ENCODE data around the gene TCEA2.

Gene TCEA2

DNA sequence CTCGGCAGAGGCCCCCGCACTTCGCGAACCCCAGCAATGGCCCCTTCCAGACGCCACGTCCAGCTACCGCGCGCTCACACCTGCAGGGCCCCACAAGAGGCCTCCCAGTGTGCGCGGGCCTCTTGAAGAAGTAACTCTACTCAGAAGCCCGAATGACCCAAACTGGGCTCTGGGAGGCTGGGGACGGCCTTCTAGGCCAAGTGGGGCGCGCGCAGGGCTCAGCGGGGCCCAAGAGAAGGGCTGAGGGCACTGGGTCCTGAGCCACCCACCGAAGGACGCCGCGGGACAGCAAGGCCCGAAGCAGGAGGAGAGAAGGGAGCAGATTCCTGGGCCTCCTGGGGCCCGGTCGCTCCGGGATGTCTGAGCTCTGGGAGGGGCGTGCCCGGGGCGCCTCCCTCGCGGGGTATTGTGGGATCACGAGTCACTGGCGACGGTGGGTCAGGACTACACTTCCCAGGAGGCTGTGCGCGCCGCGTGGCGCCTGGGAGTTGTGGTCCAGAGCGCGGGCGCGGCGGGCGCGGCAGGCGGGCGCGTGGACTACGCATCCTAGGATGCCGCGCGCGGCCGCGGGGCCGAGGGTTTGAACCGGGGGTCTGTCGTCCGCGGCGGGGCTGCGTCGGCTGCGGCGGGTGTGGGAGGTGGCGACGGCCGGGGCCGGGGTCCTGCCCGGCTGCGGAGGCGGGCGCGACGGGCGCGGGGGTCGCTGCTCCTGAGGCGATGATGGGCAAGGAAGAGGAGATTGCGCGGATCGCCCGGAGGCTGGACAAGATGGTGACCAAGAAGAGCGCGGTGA, at the start of gene TCEA2:
TSS of gene TCEA2 (plus strand) at position 603 of the 793 bp plus-strand sequence. CDS start at position 718, 115 bp downstream.
- TF ChIP-seq, protein P1, sequence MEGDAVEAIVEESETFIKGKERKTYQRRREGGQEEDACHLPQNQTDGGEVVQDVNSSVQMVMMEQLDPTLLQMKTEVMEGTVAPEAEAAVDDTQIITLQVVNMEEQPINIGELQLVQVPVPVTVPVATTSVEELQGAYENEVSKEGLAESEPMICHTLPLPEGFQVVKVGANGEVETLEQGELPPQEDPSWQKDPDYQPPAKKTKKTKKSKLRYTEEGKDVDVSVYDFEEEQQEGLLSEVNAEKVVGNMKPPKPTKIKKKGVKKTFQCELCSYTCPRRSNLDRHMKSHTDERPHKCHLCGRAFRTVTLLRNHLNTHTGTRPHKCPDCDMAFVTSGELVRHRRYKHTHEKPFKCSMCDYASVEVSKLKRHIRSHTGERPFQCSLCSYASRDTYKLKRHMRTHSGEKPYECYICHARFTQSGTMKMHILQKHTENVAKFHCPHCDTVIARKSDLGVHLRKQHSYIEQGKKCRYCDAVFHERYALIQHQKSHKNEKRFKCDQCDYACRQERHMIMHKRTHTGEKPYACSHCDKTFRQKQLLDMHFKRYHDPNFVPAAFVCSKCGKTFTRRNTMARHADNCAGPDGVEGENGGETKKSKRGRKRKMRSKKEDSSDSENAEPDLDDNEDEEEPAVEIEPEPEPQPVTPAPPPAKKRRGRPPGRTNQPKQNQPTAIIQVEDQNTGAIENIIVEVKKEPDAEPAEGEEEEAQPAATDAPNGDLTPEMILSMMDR (IDR thresholded peaks at IDR 0.05; ENCODE audit: low read depth, low read length), result no peak
- DNase-seq, result peak; percentile 93
- H3K27ac ChIP-seq, result peak within 1 kb of the TSS; percentile 69
- H3K4me3 ChIP-seq (ENCODE audit: low read depth, low read length), result peak within 1 kb of the TSS; percentile 65
- H3K27me3 ChIP-seq (ENCODE audit: insufficient read depth, low read depth, severe bottlenecking), result no peaks in the 10 kb centered on the region
- H3K36me3 ChIP-seq, result no peaks in the 10 kb centered on the region
- no peaks in the 10 kb centered on the region for H3K9me3 ChIP-seq (ENCODE audit: severe bottlenecking)

DNA sequence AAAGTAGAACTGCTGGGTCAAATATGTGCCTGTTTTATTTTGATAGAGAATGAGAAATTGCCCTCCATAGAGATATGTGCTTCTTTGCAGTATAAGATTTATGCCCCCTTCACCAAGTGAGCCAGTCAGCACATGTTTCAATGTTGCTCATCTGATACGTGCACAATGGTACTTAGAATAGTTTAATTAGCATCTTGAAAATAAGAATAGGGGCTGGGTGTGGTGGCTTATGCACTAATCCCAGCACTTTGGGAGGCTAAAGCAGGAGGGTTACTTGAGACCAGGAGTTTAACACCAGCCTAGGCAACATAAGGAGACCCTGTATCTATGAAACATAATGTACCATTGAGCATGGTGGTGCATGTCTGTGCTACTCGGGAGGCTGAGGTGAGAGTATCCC, 47.4 kb upstream of the TCEA2 start:
- H3K9me3 ChIP-seq (ENCODE audit: severe bottlenecking), result no peaks in the 10 kb centered on the region
- H3K36me3 ChIP-seq, result peaks cover 3% of the 10 kb centered on the region; the same call in 1 of the 2 replicates
- no peaks in the 10 kb centered on the region for H3K27me3 ChIP-seq (ENCODE audit: insufficient read depth, low read depth, severe bottlenecking)
- no peak for DNase-seq
- H3K27ac ChIP-seq, result no peak overlapping the region
- no peak overlapping the region for H3K4me3 ChIP-seq (ENCODE audit: low read depth, low read length)
- TF ChIP-seq, protein P1 (IDR thresholded peaks at IDR 0.05; ENCODE audit: low read depth, low read length), result no peak

DNA sequence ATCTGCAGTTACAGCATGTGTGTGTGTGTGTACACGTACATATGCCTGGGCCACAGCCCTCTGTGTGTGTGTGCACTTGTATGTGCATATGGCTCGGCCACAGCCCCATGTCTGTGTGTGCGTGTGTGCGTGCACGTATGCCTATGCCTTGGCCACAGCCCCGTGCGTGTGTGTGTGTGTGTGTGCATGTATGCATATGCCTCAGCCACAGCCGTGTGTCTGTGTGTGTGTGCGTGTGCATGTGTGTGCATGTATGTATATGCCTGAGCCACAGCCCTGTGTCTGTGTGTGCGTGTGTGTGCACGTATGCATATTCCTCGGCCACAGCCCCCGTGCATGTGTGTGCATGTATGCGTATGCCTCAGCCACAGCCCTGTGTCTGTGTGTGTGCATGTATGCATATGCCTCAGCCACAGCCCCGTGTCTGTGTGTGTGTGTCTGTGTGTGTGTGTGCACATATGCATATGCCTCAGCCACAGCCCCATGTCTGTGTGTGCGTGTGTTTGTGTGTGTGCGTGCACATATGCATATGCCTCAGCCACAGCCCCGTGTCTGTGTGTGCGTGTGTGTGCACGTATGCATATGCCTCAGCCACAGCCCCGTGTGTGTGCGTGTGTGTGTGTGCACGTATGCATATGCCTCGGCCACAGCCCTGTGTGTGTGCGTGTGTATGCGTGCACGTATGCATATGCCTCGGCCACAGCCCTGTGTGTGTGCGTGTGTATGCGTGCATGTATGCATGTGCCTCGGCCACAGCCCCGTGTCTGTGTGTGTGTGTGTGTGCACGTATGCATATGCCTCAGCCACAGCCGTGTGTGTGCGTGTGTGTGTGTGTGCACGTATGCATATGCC, 41.6 kb upstream of the TCEA2 start:
- peaks cover 5% of the 10 kb centered on the region for H3K36me3 ChIP-seq
- TF ChIP-seq, protein P1 (IDR thresholded peaks at IDR 0.05; ENCODE audit: low read depth, low read length), result no peak

DNA sequence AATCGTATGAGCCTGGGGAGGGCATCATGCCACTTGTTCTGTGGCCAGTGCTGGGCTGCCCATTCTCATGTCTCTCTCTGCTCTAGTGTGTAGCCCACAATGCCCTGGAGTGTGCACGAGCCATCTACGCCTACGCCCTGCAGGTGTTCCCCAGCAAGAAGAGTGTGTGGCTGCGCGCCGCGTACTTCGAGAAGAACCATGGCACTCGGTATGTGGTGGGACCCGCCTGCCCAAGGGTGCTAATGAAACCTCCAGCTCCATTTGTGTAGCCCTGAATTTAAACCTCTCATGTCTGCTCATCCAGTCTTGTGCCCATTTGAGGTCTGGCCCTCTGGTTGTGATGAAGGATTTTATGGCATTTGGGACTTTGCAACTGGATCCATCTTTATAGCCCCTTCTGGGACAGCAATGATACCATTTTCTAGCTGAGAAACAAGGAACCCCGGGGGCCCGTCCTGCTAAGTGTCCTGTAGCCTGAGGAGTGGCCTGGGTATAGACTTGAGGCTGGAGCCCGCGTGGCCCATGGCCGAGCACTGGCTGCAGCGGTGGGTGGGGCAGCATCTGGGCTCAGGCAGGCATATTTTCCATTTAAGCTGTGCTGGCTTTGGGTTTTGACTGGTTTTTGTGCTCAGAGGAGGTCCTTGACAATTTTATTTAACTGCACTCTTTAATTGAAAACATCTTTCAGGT, 40.2 kb upstream of the TCEA2 start:
- Histone ChIP-seq H3K9me3 (ENCODE audit: severe bottlenecking) (no peaks in the 10 kb centered on the region), H3K27ac (no peak overlapping the region), H3K27me3 (ENCODE audit: insufficient read depth, low read depth, severe bottlenecking) (no peaks in the 10 kb centered on the region), H3K4me3 (ENCODE audit: low read depth, low read length) (no peak overlapping the region), H3K36me3 (peaks cover 9% of the 10 kb centered on the region)
- DNase-seq, result no peak
- TF ChIP-seq, protein P1 (IDR thresholded peaks at IDR 0.05; ENCODE audit: low read depth, low read length), result no peak

More for the DNA sequence above, 41.6 kb upstream of the TCEA2 start:
- DNase-seq, result no peak
- Histone ChIP-seq H3K27ac (no peak overlapping the region), H3K9me3 (ENCODE audit: severe bottlenecking) (no peaks in the 10 kb centered on the region), H3K4me3 (ENCODE audit: low read depth, low read length) (no peak overlapping the region), H3K27me3 (ENCODE audit: insufficient read depth, low read depth, severe bottlenecking) (no peaks in the 10 kb centered on the region)

DNA sequence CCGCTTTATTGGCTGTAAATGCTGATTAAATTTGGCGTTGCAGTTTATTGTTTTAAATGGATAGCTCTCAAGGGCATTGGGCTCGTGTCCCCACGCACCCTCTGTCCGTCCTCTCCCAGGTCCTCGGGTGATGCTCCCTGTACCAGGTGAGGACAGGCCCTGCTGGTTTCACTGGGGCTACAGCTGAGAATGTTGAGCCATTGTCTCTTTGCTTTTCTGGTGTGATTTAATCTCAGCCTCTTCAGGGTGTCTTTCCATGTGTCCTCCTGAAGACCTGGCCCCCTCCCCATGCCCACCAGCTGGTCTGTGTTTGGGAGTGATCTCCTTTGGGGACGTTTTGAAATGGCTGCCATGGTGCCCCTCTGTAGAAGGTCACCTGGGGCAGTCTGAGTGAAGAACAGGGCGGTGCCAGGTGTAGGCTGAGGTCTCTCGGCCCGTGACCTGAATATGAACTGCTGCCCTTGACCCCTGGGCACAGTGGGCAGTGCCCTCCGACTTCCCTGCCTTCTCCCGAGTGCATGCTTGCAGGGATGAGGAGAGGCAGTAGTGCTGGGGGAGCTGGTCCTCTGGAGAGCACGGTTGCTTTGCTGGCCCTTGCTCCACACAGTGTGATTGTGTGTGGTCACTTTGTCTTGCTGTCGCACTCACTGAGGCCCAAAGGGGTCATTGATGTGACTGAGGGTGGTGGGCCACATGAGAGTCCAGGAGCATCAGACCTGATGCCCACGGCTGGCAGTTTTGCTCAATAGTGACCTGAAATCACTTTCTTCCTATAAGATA, 39.4 kb upstream of the TCEA2 start:
- H3K4me3 ChIP-seq (ENCODE audit: low read depth, low read length), result no peak overlapping the region
- H3K27me3 ChIP-seq (ENCODE audit: insufficient read depth, low read depth, severe bottlenecking), result no peaks in the 10 kb centered on the region
- H3K9me3 ChIP-seq (ENCODE audit: severe bottlenecking), result no peaks in the 10 kb centered on the region
- TF ChIP-seq, protein P1 (IDR thresholded peaks at IDR 0.05; ENCODE audit: low read depth, low read length), result no peak
- no peak for DNase-seq
- H3K27ac ChIP-seq, result no peak overlapping the region
- H3K36me3 ChIP-seq, result peaks cover 9% of the 10 kb centered on the region

Measured in WERI-Rb-1 (cell line).